SK-N-SH treated with all-trans-retinoic acid at 6 μM for 48 hours (cell line): ENCODE data around the gene ERP27.

Experiments
- ATAC-seq: fragments of 200-7000 bp; cut with Tn5 transposase; 3 replicates; pipeline ENCODE4 v1.9.1; 2020; ENCODE audit warnings: mild to moderate bottlenecking, moderate library complexity
- ARNTL ChIP-seq: fragments of 450-650 bp; formaldehyde crosslinking; IDR thresholded peaks from 2 replicates; pipeline ENCODE4 v1.5.0; 2020; ENCODE audit warnings: low read depth, mild to moderate bottlenecking, moderate library complexity, borderline replicate concordance
- BACH2 ChIP-seq: fragments of 250-450 bp; sonication (Bioruptor Pico); IDR thresholded peaks from 2 replicates; pipeline ENCODE4 v1.9.0; 2021; ENCODE audit warnings: mild to moderate bottlenecking, borderline replicate concordance
- CSDC2 ChIP-seq: fragments of 250-450 bp; sonication (Bioruptor Pico); IDR thresholded peaks from 2 replicates; pipeline ENCODE4 v1.5.0; 2020; ENCODE audit warnings: mild to moderate bottlenecking, moderate library complexity
- ESRRG ChIP-seq: fragments of 250-450 bp; sonication (Bioruptor Pico); IDR thresholded peaks from 2 replicates; pipeline ENCODE4 v1.6.1; 2021; ENCODE audit warnings: mild to moderate bottlenecking
- GLIS3 ChIP-seq: fragments of 250-450 bp; sonication (Bioruptor Pico); IDR thresholded peaks from 2 replicates; pipeline ENCODE4 v1.5.0; 2020; ENCODE audit warnings: mild to moderate bottlenecking, moderate library complexity
- ISL1 ChIP-seq: fragments of 250-450 bp; sonication (Bioruptor Pico); IDR thresholded peaks from 2 replicates; pipeline ENCODE4 v2.1.2; 2022; ENCODE audit warnings: mild to moderate bottlenecking, moderate library complexity
- OSR1 ChIP-seq: fragments of 250-450 bp; sonication (Bioruptor Pico); IDR thresholded peaks from 2 replicates; pipeline ENCODE4 v1.8.0; 2022; ENCODE audit warnings: moderate library complexity, mild to moderate bottlenecking, inconsistent platforms
- PPARA ChIP-seq: fragments of 250-450 bp; sonication (Bioruptor Pico); IDR thresholded peaks from 2 replicates; pipeline ENCODE4 v1.5.0; 2020; ENCODE audit warnings: mild to moderate bottlenecking, borderline replicate concordance
- RARB ChIP-seq: fragments of 250-450 bp; sonication (Bioruptor Pico); IDR thresholded peaks from 2 replicates; pipeline ENCODE4 v1.8.0; 2021; ENCODE audit warnings: mild to moderate bottlenecking, moderate library complexity
- SNAI2 ChIP-seq: fragments of 250-450 bp; sonication (Bioruptor Pico); IDR thresholded peaks from 2 replicates; pipeline ENCODE4 v1.5.0; 2020; ENCODE audit warnings: mild to moderate bottlenecking, moderate library complexity
- TOX ChIP-seq: fragments of 250-450 bp; sonication (Bioruptor Pico); IDR thresholded peaks from 2 replicates; pipeline ENCODE4 v1.8.0; 2021; ENCODE audit warnings: mild to moderate bottlenecking, moderate library complexity, borderline replicate concordance
- ZC3H10 ChIP-seq: fragments of 250-450 bp; sonication (Bioruptor Pico); IDR thresholded peaks from 2 replicates; pipeline ENCODE4 v1.5.1; 2021; ENCODE audit warnings: mild to moderate bottlenecking, moderate library complexity
- ZFP3 ChIP-seq: fragments of 250-450 bp; sonication (Bioruptor Pico); IDR thresholded peaks from 2 replicates; pipeline ENCODE4 v1.5.0; 2020; ENCODE audit warnings: mild to moderate bottlenecking, moderate library complexity
- ZNF565 ChIP-seq: fragments of 450-650 bp; formaldehyde crosslinking; conservative IDR thresholded peaks from 2 replicates; pipeline ENCODE4 v1.5.0; 2020; ENCODE audit warnings: low read depth, mild to moderate bottlenecking, moderate library complexity
- ZNF8 ChIP-seq: fragments of 450-650 bp; formaldehyde crosslinking; IDR thresholded peaks from 2 replicates; pipeline ENCODE4 v1.5.0; 2020; ENCODE audit warnings: mild to moderate bottlenecking, moderate library complexity
- TF ChIP-seq, protein P1 (sequence below): fragments of 250-450 bp; sonication (Bioruptor Pico); IDR thresholded peaks from 2 replicates; pipeline ENCODE4 v1.5.1; 2021; ENCODE audit warnings: mild to moderate bottlenecking, moderate library complexity
- TF ChIP-seq, protein P2 (sequence below): fragments of 250-450 bp; sonication (Bioruptor Pico); IDR thresholded peaks from 2 replicates; pipeline ENCODE4 v1.5.1; 2020; ENCODE audit warnings: low read depth, mild to moderate bottlenecking, moderate library complexity
- TF ChIP-seq, protein P3 (sequence below): fragments of 250-450 bp; sonication (Bioruptor Pico); IDR thresholded peaks from 2 replicates; pipeline ENCODE4 v1.5.0; 2020; ENCODE audit warnings: mild to moderate bottlenecking, moderate library complexity
- TF ChIP-seq, protein P4 (sequence below): fragments of 250-450 bp; sonication (Bioruptor Pico); IDR thresholded peaks from 2 replicates; pipeline ENCODE4 v1.8.0; 2021; ENCODE audit warnings: low read depth, mild to moderate bottlenecking, moderate library complexity, borderline replicate concordance

ERP27 gene

DNA sequence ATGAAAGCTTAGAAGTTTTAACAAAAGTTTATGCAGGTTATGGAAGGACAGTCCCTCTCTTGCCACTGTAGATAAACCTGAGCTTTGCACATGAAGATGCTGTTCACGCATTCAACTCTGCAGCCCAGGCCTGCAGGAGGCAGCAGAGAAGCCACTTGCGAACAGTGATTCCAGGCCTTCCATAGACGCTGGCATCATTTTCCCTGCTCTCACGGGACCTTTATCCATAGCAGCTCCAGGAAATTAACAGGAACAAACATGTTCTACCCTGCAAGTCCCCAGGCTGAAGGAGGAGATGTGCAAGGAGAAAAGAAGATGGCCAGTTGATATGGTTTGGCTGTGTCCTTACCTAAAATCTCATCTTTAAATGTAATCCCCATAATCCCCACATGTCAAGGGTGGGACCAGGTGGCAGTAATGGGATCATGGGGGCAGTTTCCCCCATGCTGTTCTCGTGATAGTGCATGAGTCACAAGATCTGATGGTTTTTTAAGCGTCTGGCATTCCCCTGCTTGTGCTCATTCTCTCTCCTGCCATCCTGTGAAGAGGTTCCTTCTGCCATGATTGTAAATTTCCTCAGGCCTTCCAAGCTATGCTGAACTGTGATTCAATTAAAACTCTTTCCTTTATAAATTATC lies 2.0 kb downstream of the ERP27 start:
- TF ChIP-seq SNAI2 (CRISPR knock-in tag) (no peak), ESRRG (CRISPR knock-in tag) (no peak), ARNTL (CRISPR knock-in tag) (no peak), TOX (CRISPR knock-in tag) (no peak), ZNF565 (CRISPR knock-in tag) (no peak), OSR1 (no peak), ISL1 (no peak), RARB (CRISPR knock-in tag) (no peak), PPARA (CRISPR knock-in tag) (no peak), ZFP3 (CRISPR knock-in tag) (no peak), GLIS3 (CRISPR knock-in tag) (no peak), ZNF8 (CRISPR knock-in tag) (no peak)
- TF ChIP-seq, protein P1, sequence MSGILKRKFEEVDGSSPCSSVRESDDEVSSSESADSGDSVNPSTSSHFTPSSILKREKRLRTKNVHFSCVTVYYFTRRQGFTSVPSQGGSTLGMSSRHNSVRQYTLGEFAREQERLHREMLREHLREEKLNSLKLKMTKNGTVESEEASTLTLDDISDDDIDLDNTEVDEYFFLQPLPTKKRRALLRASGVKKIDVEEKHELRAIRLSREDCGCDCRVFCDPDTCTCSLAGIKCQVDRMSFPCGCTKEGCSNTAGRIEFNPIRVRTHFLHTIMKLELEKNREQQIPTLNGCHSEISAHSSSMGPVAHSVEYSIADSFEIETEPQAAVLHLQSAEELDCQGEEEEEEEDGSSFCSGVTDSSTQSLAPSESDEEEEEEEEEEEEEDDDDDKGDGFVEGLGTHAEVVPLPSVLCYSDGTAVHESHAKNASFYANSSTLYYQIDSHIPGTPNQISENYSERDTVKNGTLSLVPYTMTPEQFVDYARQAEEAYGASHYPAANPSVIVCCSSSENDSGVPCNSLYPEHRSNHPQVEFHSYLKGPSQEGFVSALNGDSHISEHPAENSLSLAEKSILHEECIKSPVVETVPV (CRISPR knock-in tag), result no peak
- TF ChIP-seq, protein P2, sequence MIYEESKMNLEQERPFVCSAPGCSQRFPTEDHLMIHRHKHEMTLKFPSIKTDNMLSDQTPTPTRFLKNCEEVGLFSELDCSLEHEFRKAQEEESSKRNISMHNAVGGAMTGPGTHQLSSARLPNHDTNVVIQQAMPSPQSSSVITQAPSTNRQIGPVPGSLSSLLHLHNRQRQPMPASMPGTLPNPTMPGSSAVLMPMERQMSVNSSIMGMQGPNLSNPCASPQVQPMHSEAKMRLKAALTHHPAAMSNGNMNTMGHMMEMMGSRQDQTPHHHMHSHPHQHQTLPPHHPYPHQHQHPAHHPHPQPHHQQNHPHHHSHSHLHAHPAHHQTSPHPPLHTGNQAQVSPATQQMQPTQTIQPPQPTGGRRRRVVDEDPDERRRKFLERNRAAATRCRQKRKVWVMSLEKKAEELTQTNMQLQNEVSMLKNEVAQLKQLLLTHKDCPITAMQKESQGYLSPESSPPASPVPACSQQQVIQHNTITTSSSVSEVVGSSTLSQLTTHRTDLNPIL, result no peak
- TF ChIP-seq, protein P3, sequence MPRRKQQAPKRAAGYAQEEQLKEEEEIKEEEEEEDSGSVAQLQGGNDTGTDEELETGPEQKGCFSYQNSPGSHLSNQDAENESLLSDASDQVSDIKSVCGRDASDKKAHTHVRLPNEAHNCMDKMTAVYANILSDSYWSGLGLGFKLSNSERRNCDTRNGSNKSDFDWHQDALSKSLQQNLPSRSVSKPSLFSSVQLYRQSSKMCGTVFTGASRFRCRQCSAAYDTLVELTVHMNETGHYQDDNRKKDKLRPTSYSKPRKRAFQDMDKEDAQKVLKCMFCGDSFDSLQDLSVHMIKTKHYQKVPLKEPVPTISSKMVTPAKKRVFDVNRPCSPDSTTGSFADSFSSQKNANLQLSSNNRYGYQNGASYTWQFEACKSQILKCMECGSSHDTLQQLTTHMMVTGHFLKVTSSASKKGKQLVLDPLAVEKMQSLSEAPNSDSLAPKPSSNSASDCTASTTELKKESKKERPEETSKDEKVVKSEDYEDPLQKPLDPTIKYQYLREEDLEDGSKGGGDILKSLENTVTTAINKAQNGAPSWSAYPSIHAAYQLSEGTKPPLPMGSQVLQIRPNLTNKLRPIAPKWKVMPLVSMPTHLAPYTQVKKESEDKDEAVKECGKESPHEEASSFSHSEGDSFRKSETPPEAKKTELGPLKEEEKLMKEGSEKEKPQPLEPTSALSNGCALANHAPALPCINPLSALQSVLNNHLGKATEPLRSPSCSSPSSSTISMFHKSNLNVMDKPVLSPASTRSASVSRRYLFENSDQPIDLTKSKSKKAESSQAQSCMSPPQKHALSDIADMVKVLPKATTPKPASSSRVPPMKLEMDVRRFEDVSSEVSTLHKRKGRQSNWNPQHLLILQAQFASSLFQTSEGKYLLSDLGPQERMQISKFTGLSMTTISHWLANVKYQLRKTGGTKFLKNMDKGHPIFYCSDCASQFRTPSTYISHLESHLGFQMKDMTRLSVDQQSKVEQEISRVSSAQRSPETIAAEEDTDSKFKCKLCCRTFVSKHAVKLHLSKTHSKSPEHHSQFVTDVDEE (CRISPR knock-in tag), result no peak
- TF ChIP-seq, protein P4, sequence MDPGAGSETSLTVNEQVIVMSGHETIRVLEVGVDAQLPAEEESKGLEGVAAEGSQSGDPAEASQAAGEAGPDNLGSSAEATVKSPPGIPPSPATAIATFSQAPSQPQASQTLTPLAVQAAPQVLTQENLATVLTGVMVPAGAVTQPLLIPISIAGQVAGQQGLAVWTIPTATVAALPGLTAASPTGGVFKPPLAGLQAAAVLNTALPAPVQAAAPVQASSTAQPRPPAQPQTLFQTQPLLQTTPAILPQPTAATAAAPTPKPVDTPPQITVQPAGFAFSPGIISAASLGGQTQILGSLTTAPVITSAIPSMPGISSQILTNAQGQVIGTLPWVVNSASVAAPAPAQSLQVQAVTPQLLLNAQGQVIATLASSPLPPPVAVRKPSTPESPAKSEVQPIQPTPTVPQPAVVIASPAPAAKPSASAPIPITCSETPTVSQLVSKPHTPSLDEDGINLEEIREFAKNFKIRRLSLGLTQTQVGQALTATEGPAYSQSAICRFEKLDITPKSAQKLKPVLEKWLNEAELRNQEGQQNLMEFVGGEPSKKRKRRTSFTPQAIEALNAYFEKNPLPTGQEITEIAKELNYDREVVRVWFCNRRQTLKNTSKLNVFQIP (CRISPR knock-in tag), result no peak
- ATAC-seq, result peak; percentile 65

DNA sequence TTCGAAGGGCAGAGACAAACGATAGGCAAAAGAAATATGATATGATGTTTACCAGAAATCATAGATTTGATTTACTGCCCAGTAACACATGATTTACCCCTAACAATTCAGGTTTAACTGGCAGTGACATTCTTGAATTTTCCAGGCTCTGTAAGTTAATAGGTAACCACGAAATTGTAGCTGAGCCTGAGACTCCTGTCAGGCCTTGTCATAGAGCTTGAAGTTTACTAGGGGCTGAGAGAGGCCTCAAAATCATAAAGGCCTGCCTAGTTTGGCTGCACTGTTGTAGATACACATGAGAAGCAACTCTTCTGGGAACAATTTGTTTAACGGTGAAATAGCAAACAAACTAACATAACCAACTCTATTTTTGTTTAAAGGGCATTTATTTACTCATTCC lies 3.3 kb downstream of the ERP27 start:
- no peak; the same call in 2 of the 3 replicates for ATAC-seq
- TF ChIP-seq ZC3H10 (CRISPR knock-in tag), result no peak
- no peak for TF ChIP-seq ESRRG (CRISPR knock-in tag)
- no peak for TF ChIP-seq CSDC2
- TF ChIP-seq, all 23 proteins: peak for 0

DNA sequence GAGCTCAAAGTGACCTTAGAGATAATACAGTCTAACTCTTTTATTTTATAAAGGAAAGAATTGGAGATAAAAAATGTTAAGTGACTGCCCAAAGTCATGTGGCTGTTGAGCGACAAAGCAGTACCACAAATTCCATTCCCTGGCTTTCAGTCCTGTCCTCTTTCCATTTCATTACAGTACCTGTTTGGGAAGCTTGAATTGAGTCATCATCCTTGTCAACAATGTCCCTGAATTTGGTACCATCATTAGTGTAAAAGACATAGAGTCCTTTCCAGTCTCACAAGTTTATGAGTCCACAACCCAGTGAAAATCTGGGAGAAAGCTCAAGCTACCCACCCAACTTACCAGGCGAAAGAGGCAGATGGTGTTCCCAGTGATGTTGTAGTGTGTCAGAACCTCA lies 3.8 kb downstream of the ERP27 start:
- no peak for TF ChIP-seq BACH2 (CRISPR knock-in tag)
- TF ChIP-seq TOX (CRISPR knock-in tag), result no peak
- TF ChIP-seq, protein P4 (CRISPR knock-in tag), result no peak
- no peak for ATAC-seq
